HCT116 (cell line): ENCODE measurements around the gene GPRIN1. TPM values are rescaled to one million over a fixed set of nuclear protein-coding genes. Genes with fewer than 3 reads are reported as not detected.

Experiments used
- ATAC-seq: fragments of 200-7000 bp; cut with Tn5 transposase; 2 replicates; pipeline ENCODE4 v1.9.1; 2020; ENCODE audit warnings: mild to moderate bottlenecking, moderate library complexity
- BruUV-seq: library from RNA; stranded (reverse); fragments of 400-500 nt; replicated peaks from 2 replicates; lab custom pipeline; 2021; lab: Mats Ljungman, UMichigan
- CTCF ChIA-PET: fragments of 300-600 bp; sonication (Branson Sonifier 250); formaldehyde crosslinking; loops from one replicate; lab custom pipeline; 2021; ENCODE audit warnings: antibody characterized with exemption; lab: Charles Lee
- POLR2A ChIA-PET: fragments of 300-600, 350-600 bp; sonication (Branson Sonifier 250); formaldehyde crosslinking; loops from one replicate; lab custom pipeline; 2021; ENCODE audit warnings: antibody characterized with exemption; lab: Charles Lee
- RAD21 ChIA-PET, 2 experiments: fragments of 300-600 bp; sonication (Branson Sonifier 250); formaldehyde crosslinking; loops; one replicate each; lab custom pipeline; 2023; ENCODE audit warnings: low total read pairs in 2 of 2; ENCODE audit not compliant: uncharacterized antibody in 2 of 2, unreplicated experiment in 2 of 2, low non-redundant PET in 1 of 2; lab: Charles Lee
- DNase-seq: peaks from one replicate; pipeline ENCODE4 v3.0.0-alpha.2; 2010; ENCODE audit warnings: low read depth, low spot score
- H2AFZ ChIP-seq: fragments of 200-600 bp; shearing (Covaris generic), sonication (generic); 2 replicates; pipeline ENCODE4 v1.6.1; 2017; ENCODE audit warnings: low read depth, mixed run types, mixed read lengths, antibody characterized with exemption, low read length; ENCODE audit not compliant: poor library complexity, severe bottlenecking
- H3K27ac ChIP-seq: 2 replicates; pipeline ENCODE4 v1.5.1; 2012; ENCODE audit warnings: low read depth, low read length
- H3K27me3 ChIP-seq: fragments of 200-600 bp; sonication (generic); 2 replicates; pipeline ENCODE4 v1.6.1; 2016; ENCODE audit warnings: mixed run types, low read length, mixed read lengths; ENCODE audit not compliant: insufficient read depth
- H3K36me3 ChIP-seq, 2 experiments: fragments of 200-500 bp in 1 of 2; fragments of 200-600 bp in 1 of 2; sonication (Bioruptor generic) in 1 of 2; sonication (generic) in 1 of 2; 2 replicates each; pipeline versions ENCODE4 v1.5.1 to v1.6.1; 2014 to 2016; ENCODE audit warnings: low read length in 2 of 2, inconsistent platforms in 1 of 2, mixed read lengths in 1 of 2, mixed run types in 1 of 2; ENCODE audit not compliant: insufficient read depth in 2 of 2, control insufficient read depth in 1 of 2
- H3K4me1 ChIP-seq, 2 experiments: fragments of 200-600 bp in 1 of 2; sonication (generic) in 1 of 2; 2 replicates each; pipeline versions ENCODE4 v1.5.1 to v1.6.1; 2012 to 2017; ENCODE audit warnings: low read length in 2 of 2, inconsistent platforms in 1 of 2, mild to moderate bottlenecking in 1 of 2, mixed read lengths in 1 of 2, mixed run types in 1 of 2, moderate library complexity in 1 of 2; ENCODE audit not compliant: insufficient read depth in 2 of 2, control insufficient read depth in 1 of 2
- H3K4me2 ChIP-seq: fragments of 200-600 bp; sonication (generic); 2 replicates; pipeline ENCODE4 v1.6.1; 2017; ENCODE audit warnings: mixed run types, low read length, mixed read lengths
- H3K4me3 ChIP-seq, 2 experiments: fragments of 200-600 bp in 1 of 2; sonication (generic) in 1 of 2; replicated peaks in 1 of 2; 2 replicates each; pipeline ENCODE4 v1.5.1; 2011 to 2016; ENCODE audit warnings: low read length in 2 of 2, control low read depth in 1 of 2, low read depth in 1 of 2, mild to moderate bottlenecking in 1 of 2, mixed read lengths in 1 of 2, mixed run types in 1 of 2
- H3K79me2 ChIP-seq: fragments of 200-600 bp; sonication (generic); 2 replicates; pipeline ENCODE4 v1.6.1; 2017; ENCODE audit warnings: mild to moderate bottlenecking, mixed run types, low read length, moderate library complexity, mixed read lengths; ENCODE audit not compliant: insufficient read depth
- H3K9ac ChIP-seq: fragments of 200-600 bp; sonication (generic); 2 replicates; pipeline ENCODE4 v1.6.1; 2016; ENCODE audit warnings: low read length, mixed read lengths
- H3K9me2 ChIP-seq: fragments of 200-600 bp; sonication (generic), shearing (Covaris generic); 2 replicates; pipeline ENCODE4 v1.6.1; 2017; ENCODE audit warnings: mixed run types, mild to moderate bottlenecking, moderate library complexity; ENCODE audit not compliant: insufficient read depth
- H3K9me3 ChIP-seq, 2 experiments: fragments of 200-500 bp in 1 of 2; fragments of 200-600 bp in 1 of 2; sonication (Bioruptor generic) in 1 of 2; sonication (generic) in 1 of 2; 2 replicates each; pipeline ENCODE4 v1.6.1; 2014 to 2017; ENCODE audit warnings: low read length in 2 of 2, mixed read lengths in 2 of 2, inconsistent platforms in 1 of 2, low read depth in 1 of 2, mild to moderate bottlenecking in 1 of 2, mixed run types in 1 of 2, moderate library complexity in 1 of 2; ENCODE audit not compliant: control insufficient read depth in 1 of 2, insufficient read depth in 1 of 2
- H4K20me1 ChIP-seq: fragments of 200-600 bp; sonication (generic), shearing (Covaris generic); 2 replicates; pipeline ENCODE4 v1.6.1; 2017; ENCODE audit warnings: mixed run types, mild to moderate bottlenecking, moderate library complexity; ENCODE audit not compliant: insufficient read depth
- CBX3 ChIP-seq: IDR thresholded peaks from 2 replicates; pipeline ENCODE4 v1.6.1; 2012; ENCODE audit warnings: low read depth
- CEBPB ChIP-seq: IDR thresholded peaks from 2 replicates; pipeline ENCODE4 v1.6.1; 2012; ENCODE audit warnings: low read depth
- ELF1 ChIP-seq: IDR thresholded peaks from 2 replicates; pipeline ENCODE4 v1.6.1; 2012; ENCODE audit warnings: low read depth, borderline replicate concordance
- EZH2phosphoT487 ChIP-seq: fragments of 200-600 bp; IDR thresholded peaks from 2 replicates; pipeline ENCODE4 v1.6.1; 2018; ENCODE audit warnings: antibody characterized with exemption, borderline replicate concordance
- FOSL1 ChIP-seq: IDR thresholded peaks from 2 replicates; pipeline ENCODE4 v1.6.1; 2012; ENCODE audit warnings: low read depth
- JUND ChIP-seq: IDR thresholded peaks from 2 replicates; pipeline ENCODE4 v1.6.1; 2012
- POLR2AphosphoS5 ChIP-seq: IDR thresholded peaks from 2 replicates; pipeline ENCODE4 v1.6.1; 2011; ENCODE audit warnings: mild to moderate bottlenecking, low read depth, low read length, moderate library complexity
- RAD21 ChIP-seq: IDR thresholded peaks from 2 replicates; pipeline ENCODE4 v1.6.1; 2012; ENCODE audit warnings: low read depth, mild to moderate bottlenecking
- REST ChIP-seq: IDR thresholded peaks from 2 replicates; pipeline ENCODE4 v1.6.1; 2012; ENCODE audit warnings: low read depth
- SIN3A ChIP-seq: IDR thresholded peaks from 2 replicates; pipeline ENCODE4 v1.6.1; 2012; ENCODE audit warnings: low read depth
- SP1 ChIP-seq: IDR thresholded peaks from 2 replicates; pipeline ENCODE4 v1.6.1; 2012; ENCODE audit warnings: low read depth
- SRF ChIP-seq: IDR thresholded peaks from 2 replicates; pipeline ENCODE4 v1.6.1; 2012; ENCODE audit warnings: low read depth
- YY1 ChIP-seq: IDR thresholded peaks from 2 replicates; pipeline ENCODE4 v1.6.1; 2011; ENCODE audit warnings: low read length, low read depth, moderate library complexity, mild to moderate bottlenecking; ENCODE audit not compliant: insufficient replicate concordance; ENCODE audit errors: extremely low read depth
- ZNF274 ChIP-seq: fragments of 200-500 bp; sonication (Bioruptor generic); IDR thresholded peaks from 2 replicates; pipeline ENCODE4 v1.6.1; 2014; ENCODE audit warnings: mild to moderate bottlenecking, low read depth, low read length, inconsistent platforms
- intact Hi-C: fragments of 100-400 bp; cut with micrococcal nuclease; formaldehyde crosslinking; loops from 2 replicates; pipeline ENCODE4 v1.10.0; 2022
- total RNA-seq: library from RNA; stranded (reverse); gene quantifications from one replicate; pipeline ENCODE4 v1.2.1, GENCODE V29; 2021; ENCODE audit not compliant: unreplicated experiment
- TF ChIP-seq, protein P1 (sequence below): IDR thresholded peaks from 2 replicates; pipeline ENCODE4 v1.6.1; 2012
- TF ChIP-seq, protein P2 (sequence below), 3 experiments: fragments of 200-600 bp in 1 of 3; sonication (generic) in 1 of 3; IDR thresholded peaks in 2 of 3; conservative IDR thresholded peaks in 1 of 3; 2 replicates each; pipeline ENCODE4 v1.5.1; 2012 to 2017; ENCODE audit warnings: low read depth in 2 of 3, low read length in 2 of 3, antibody characterized with exemption in 1 of 3, borderline replicate concordance in 1 of 3, control low read depth in 1 of 3, mild to moderate bottlenecking in 1 of 3, mixed read lengths in 1 of 3, mixed run types in 1 of 3, moderate library complexity in 1 of 3; ENCODE audit not compliant: insufficient read depth in 1 of 3

GPRIN1 gene
- total RNA-seq, 1 experiment from 2014 or later: 14.2 TPM

GRCh38 chr5:176633598-176633997 lies 23.6 kb upstream of the GPRIN1 start:
- RAD21 ChIA-PET: no interaction called here
- Histone ChIP-seq H3K4me1 (peaks cover 0 to 5% of the 10 kb centered on the region in 2 experiments; a peak in 2 of 4 replicates), H3K27ac (no peak overlapping the region), H2AFZ (no peak overlapping the region), H3K79me2 (no peaks in the 10 kb centered on the region), H3K9me3 (no peaks in the 10 kb centered on the region), H3K36me3 (no peaks in the 10 kb centered on the region), H3K4me2 (no peak overlapping the region)
- DNase-seq: no peak
- POLR2A ChIA-PET: no interaction called here
- intact Hi-C loops: no loop called here
- CTCF ChIA-PET: no interaction called here
- no peak for TF ChIP-seq CBX3
- no peak for TF ChIP-seq SIN3A
- no peak for TF ChIP-seq JUND
- no peak for TF ChIP-seq RAD21
- TF ChIP-seq, protein P1, sequence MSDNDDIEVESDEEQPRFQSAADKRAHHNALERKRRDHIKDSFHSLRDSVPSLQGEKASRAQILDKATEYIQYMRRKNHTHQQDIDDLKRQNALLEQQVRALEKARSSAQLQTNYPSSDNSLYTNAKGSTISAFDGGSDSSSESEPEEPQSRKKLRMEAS: no peak
- TF ChIP-seq EZH2phosphoT487: no peak
- TF ChIP-seq, all 23 proteins: peak for 0
- Histone ChIP-seq H4K20me1 (no peaks in the 10 kb centered on the region), H3K9me2 (no peaks in the 10 kb centered on the region), H3K27me3 (peaks cover 5% of the 10 kb centered on the region; the same call in 1 of the 2 replicates), H3K4me3 (no peak overlapping the region), H3K9ac (no peak overlapping the region)
- ATAC-seq: no peak
- BruUV-seq: no TSS peak

DNA sequence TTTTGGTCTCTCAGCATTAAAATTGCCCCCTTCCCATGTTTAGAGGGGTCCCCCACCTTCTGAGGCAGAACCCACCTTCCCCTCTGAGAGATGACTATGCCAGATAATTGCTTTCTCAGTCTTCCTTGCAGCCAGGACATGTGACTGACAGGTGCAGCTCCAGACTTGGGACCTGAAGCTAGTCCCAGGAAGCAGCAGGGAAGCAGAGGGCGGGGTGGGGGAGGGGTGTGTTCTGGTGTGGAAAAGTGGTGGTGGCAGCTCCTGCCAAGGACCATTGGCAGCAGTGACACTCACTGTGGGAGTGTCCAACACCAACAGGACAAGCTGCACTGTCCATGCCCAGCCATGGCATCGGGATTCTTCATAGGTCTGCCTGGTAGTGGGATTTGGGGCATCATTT lies 22.8 kb upstream of the GPRIN1 start:
- Histone ChIP-seq H3K9me2 (no peaks in the 10 kb centered on the region), H3K36me3 (no peaks in the 10 kb centered on the region), H3K4me2 (no peak overlapping the region), H3K4me3 (no peak overlapping the region), H2AFZ (no peak overlapping the region), H3K9me3 (no peaks in the 10 kb centered on the region), H3K27ac (no peak overlapping the region), H3K4me1 (peaks cover 0 to 10% of the 10 kb centered on the region in 2 experiments; a peak in 2 of 4 replicates), H3K27me3 (peaks cover 5% of the 10 kb centered on the region; the same call in 1 of the 2 replicates), H3K9ac (no peak overlapping the region), H3K79me2 (no peaks in the 10 kb centered on the region), H4K20me1 (no peaks in the 10 kb centered on the region)
- BruUV-seq: no TSS peak
- RAD21 ChIA-PET: interaction anchor here in 1 of 2 experiments (0.7 kb wide), 1 partner anchor 216 kb away, joined by 4 read pairs; no protein-coding TSS in a partner anchor
- DNase-seq (no peak), ATAC-seq (no peak)
- CTCF ChIA-PET: no interaction called here
- intact Hi-C loops: no loop called here
- POLR2A ChIA-PET: no interaction called here
- no peak for TF ChIP-seq YY1
- no peak for TF ChIP-seq CEBPB
- TF ChIP-seq, protein P2, sequence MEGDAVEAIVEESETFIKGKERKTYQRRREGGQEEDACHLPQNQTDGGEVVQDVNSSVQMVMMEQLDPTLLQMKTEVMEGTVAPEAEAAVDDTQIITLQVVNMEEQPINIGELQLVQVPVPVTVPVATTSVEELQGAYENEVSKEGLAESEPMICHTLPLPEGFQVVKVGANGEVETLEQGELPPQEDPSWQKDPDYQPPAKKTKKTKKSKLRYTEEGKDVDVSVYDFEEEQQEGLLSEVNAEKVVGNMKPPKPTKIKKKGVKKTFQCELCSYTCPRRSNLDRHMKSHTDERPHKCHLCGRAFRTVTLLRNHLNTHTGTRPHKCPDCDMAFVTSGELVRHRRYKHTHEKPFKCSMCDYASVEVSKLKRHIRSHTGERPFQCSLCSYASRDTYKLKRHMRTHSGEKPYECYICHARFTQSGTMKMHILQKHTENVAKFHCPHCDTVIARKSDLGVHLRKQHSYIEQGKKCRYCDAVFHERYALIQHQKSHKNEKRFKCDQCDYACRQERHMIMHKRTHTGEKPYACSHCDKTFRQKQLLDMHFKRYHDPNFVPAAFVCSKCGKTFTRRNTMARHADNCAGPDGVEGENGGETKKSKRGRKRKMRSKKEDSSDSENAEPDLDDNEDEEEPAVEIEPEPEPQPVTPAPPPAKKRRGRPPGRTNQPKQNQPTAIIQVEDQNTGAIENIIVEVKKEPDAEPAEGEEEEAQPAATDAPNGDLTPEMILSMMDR (IDR thresholded peaks at IDR 0.05 in 2 of 3, conservative IDR thresholded peaks at IDR 0.05 in 1 of 3; ENCODE audit: borderline replicate concordance in 1 of 3, insufficient read depth in 1 of 3, low read depth in 2 of 3, low read length in 2 of 3): no peak
- TF ChIP-seq ELF1: no peak
- TF ChIP-seq REST: no peak
- no peak for TF ChIP-seq SP1
- no peak for TF ChIP-seq SRF
- TF ChIP-seq ZNF274: no peak
- TF ChIP-seq EZH2phosphoT487: no peak
- TF ChIP-seq FOSL1: no peak
- TF ChIP-seq POLR2AphosphoS5: no peak
- no peak for TF ChIP-seq RAD21
